OCI-LY7 (cell line): ENCODE results near the gene CST3. TPM values are rescaled to one million over a fixed set of nuclear protein-coding genes. Genes with fewer than 3 reads are reported as not detected.

Source experiments
- BruUV-seq: library from RNA; stranded (reverse); fragments of 400-500 nt; replicated peaks from 2 replicates; lab custom pipeline; 2021; lab: Mats Ljungman, UMichigan
- CTCF ChIA-PET: fragments of 300-600 bp; sonication (Branson Sonifier 250); formaldehyde crosslinking; loops from one replicate; lab custom pipeline; 2022; ENCODE audit warnings: antibody characterized with exemption; ENCODE audit not compliant: unreplicated experiment; lab: Charles Lee
- POLR2A ChIA-PET: fragments of 300-600 bp; sonication (Branson Sonifier 250); formaldehyde crosslinking; loops from one replicate; lab custom pipeline; 2022; ENCODE audit warnings: antibody characterized with exemption; lab: Charles Lee
- DNase-seq: peaks from one replicate; pipeline ENCODE4 v3.0.0-alpha.2; 2015; ENCODE audit warnings: low spot score
- H2AFZ ChIP-seq: fragments of 200-600 bp; sonication (generic), shearing (Covaris generic); 2 replicates; pipeline ENCODE4 v1.6.1; 2014; ENCODE audit warnings: mild to moderate bottlenecking, antibody characterized with exemption, low read length, moderate library complexity
- H3K27ac ChIP-seq: fragments of 200-600 bp; sonication (generic); 2 replicates; pipeline ENCODE4 v1.5.1; 2014; ENCODE audit warnings: mixed run types, low read depth, mild to moderate bottlenecking, moderate library complexity, low read length, inconsistent platforms; ENCODE audit not compliant: poor library complexity, severe bottlenecking
- H3K36me3 ChIP-seq: fragments of 200-600 bp; sonication (generic); 2 replicates; pipeline ENCODE4 v1.6.1; 2014; ENCODE audit warnings: mild to moderate bottlenecking, antibody characterized with exemption, low read length, moderate library complexity, mixed read lengths; ENCODE audit not compliant: insufficient read depth
- H3K4me1 ChIP-seq: fragments of 200-600 bp; sonication (generic); 2 replicates; pipeline ENCODE4 v1.5.1; 2014; ENCODE audit warnings: mild to moderate bottlenecking, low read length; ENCODE audit not compliant: insufficient read depth, poor library complexity, severe bottlenecking
- H3K4me2 ChIP-seq: fragments of 200-600 bp; sonication (generic); 2 replicates; pipeline ENCODE4 v1.6.1; 2014; ENCODE audit warnings: mild to moderate bottlenecking, low read length
- H3K4me3 ChIP-seq: fragments of 200-600 bp; sonication (generic); 2 replicates; pipeline ENCODE4 v1.5.1; 2014; ENCODE audit warnings: mild to moderate bottlenecking, low read depth, low read length; ENCODE audit not compliant: poor library complexity, severe bottlenecking
- H3K79me2 ChIP-seq: fragments of 200-600 bp; sonication (generic); 2 replicates; pipeline ENCODE4 v1.6.1; 2016; ENCODE audit warnings: low read depth, mild to moderate bottlenecking, low read length, moderate library complexity, mixed read lengths; ENCODE audit not compliant: insufficient read depth
- H3K9me2 ChIP-seq: fragments of 200-600 bp; sonication (generic); 2 replicates; pipeline ENCODE4 v1.6.1; 2016; ENCODE audit warnings: mild to moderate bottlenecking, low read length, mixed read lengths; ENCODE audit not compliant: insufficient read depth
- H3K9me3 ChIP-seq: fragments of 200-600 bp; sonication (generic); 2 replicates; pipeline ENCODE4 v1.6.1; 2014; ENCODE audit warnings: mild to moderate bottlenecking, mixed run types, low read length, mixed read lengths
- H4K20me1 ChIP-seq: fragments of 200-600 bp; sonication (generic); 2 replicates; pipeline ENCODE4 v1.6.1; 2014; ENCODE audit warnings: mild to moderate bottlenecking, antibody characterized with exemption, low read length, moderate library complexity, mixed read lengths; ENCODE audit not compliant: insufficient read depth
- CTCF ChIP-seq: fragments of 200-600 bp; sonication (generic); conservative IDR thresholded peaks from 2 replicates; pipeline ENCODE4 v1.5.1; 2014; ENCODE audit warnings: mild to moderate bottlenecking, antibody characterized with exemption, low read length, moderate library complexity, mixed read lengths
- EZH2phosphoT487 ChIP-seq: fragments of 200-600 bp; sonication (generic); IDR thresholded peaks from 2 replicates; pipeline ENCODE4 v1.6.1; 2018; ENCODE audit warnings: low read depth, borderline replicate concordance, mild to moderate bottlenecking, mixed run types, antibody characterized with exemption, low read length, moderate library complexity, mixed read lengths
- intact Hi-C: fragments of 100-400 bp; cut with micrococcal nuclease; formaldehyde crosslinking; loops from one replicate; pipeline ENCODE4 v1.10.0; 2022; ENCODE audit not compliant: unreplicated experiment
- total RNA-seq, 2 experiments: library from RNA; depleted of rRNA in 1 of 2; stranded (reverse); fragments of >200 nt in 1 of 2; shearing (Covaris generic) in 1 of 2; gene quantifications; 2 replicates each; pipeline ENCODE4 v1.2.3, GENCODE V29; 2014 to 2022

The CST3 gene
- total RNA-seq, 2 experiments from 2014 or later: not detected

- intact Hi-C loops: no loop called here
- BruUV-seq: no TSS peak
- no peaks in the 10 kb centered on the region for H3K36me3 ChIP-seq
Observed at GRCh38 chr20:23640671-23641667, 3.2 kb upstream of the CST3 start.

GRCh38 chr20:23640018-23640601 lies 2.4 kb upstream of the CST3 start:
- no peaks in the 10 kb centered on the region for H3K9me3 ChIP-seq
- H3K9me2 ChIP-seq: no peaks in the 10 kb centered on the region
- no peaks in the 10 kb centered on the region for H3K79me2 ChIP-seq
- H3K27ac ChIP-seq: no peak overlapping the region
- CTCF ChIA-PET: no interaction called here
- no peak overlapping the region for H2AFZ ChIP-seq
- intact Hi-C loops: no loop called here
- no peak for DNase-seq
- TF ChIP-seq EZH2phosphoT487 (no peak), CTCF (no peak)
- POLR2A ChIA-PET: no interaction called here
- H3K4me3 ChIP-seq: no peak overlapping the region
- H3K4me2 ChIP-seq: no peak overlapping the region
- no peaks in the 10 kb centered on the region for H3K36me3 ChIP-seq
- no peaks in the 10 kb centered on the region for H3K4me1 ChIP-seq
- no peaks in the 10 kb centered on the region for H4K20me1 ChIP-seq
- BruUV-seq: no TSS peak

More at GRCh38 chr20:23640671-23641667, 3.2 kb upstream of the CST3 start:
- H3K9me3 ChIP-seq: no peaks in the 10 kb centered on the region
- ChIA-PET POLR2A (interaction anchor here (0.7 kb wide), 1 partner anchor 402 kb away, joined by 3 read pairs; no protein-coding TSS in a partner anchor), CTCF (no interaction called here)
- TF ChIP-seq EZH2phosphoT487 (no peak), CTCF (no peak)
- H3K4me3 ChIP-seq: no peak overlapping the region
- no peak overlapping the region for H3K4me2 ChIP-seq
- H3K4me1 ChIP-seq: no peaks in the 10 kb centered on the region
- no peaks in the 10 kb centered on the region for H4K20me1 ChIP-seq
- no peaks in the 10 kb centered on the region for H3K9me2 ChIP-seq
- no peak overlapping the region for H3K27ac ChIP-seq
- no peaks in the 10 kb centered on the region for H3K79me2 ChIP-seq
- H2AFZ ChIP-seq: no peak overlapping the region
- DNase-seq: no peak
